Loucy (cell line): Measurements from ENCODE around the gene FANCC.
A peak's percentile ranks its signal among the peaks of the same experiment; 100 is the strongest.

Source experiments
- H2AFZ ChIP-seq: fragments of 200-600 bp; sonication (generic); 2 replicates; pipeline ENCODE4 v1.6.0; 2016; ENCODE audit warnings: antibody characterized with exemption, mild to moderate bottlenecking, low read length, moderate library complexity
- H3F3A ChIP-seq: fragments of 200-600 bp; 2 replicates; pipeline ENCODE4 v1.6.0; 2016; ENCODE audit warnings: antibody characterized with exemption, low read depth, mild to moderate bottlenecking
- H3K27me3 ChIP-seq: fragments of 200-600 bp; sonication (generic); 2 replicates; pipeline ENCODE4 v1.6.1; 2014; ENCODE audit warnings: low read length, mild to moderate bottlenecking; ENCODE audit not compliant: insufficient read depth, poor library complexity, severe bottlenecking
- H3K36me3 ChIP-seq: fragments of 200-600 bp; sonication (generic); 2 replicates; pipeline ENCODE4 v1.6.1; 2016; ENCODE audit warnings: low read length; ENCODE audit not compliant: insufficient read depth
- H3K4me1 ChIP-seq: fragments of 200-600 bp; sonication (generic); 2 replicates; pipeline ENCODE4 v1.5.1; 2014; ENCODE audit warnings: low read length, mild to moderate bottlenecking; ENCODE audit not compliant: insufficient read depth, poor library complexity, severe bottlenecking
- H3K4me2 ChIP-seq: fragments of 200-600 bp; sonication (generic); 2 replicates; pipeline ENCODE4 v1.6.0; 2014; ENCODE audit warnings: antibody characterized with exemption, low read length, low read depth, mild to moderate bottlenecking; ENCODE audit not compliant: poor library complexity, severe bottlenecking
- H3K4me3 ChIP-seq: fragments of 200-600 bp; sonication (generic); 2 replicates; pipeline ENCODE4 v1.5.1; 2014; ENCODE audit warnings: low read length, mild to moderate bottlenecking, mixed read lengths; ENCODE audit not compliant: poor library complexity, severe bottlenecking
- H3K79me2 ChIP-seq: fragments of 200-600 bp; sonication (generic); 2 replicates; pipeline ENCODE4 v1.6.1; 2014; ENCODE audit warnings: low read length; ENCODE audit not compliant: insufficient read depth
- H3K9ac ChIP-seq: fragments of 200-600 bp; sonication (generic); 2 replicates; pipeline ENCODE4 v1.6.0; 2014; ENCODE audit warnings: mild to moderate bottlenecking, low read depth, low read length, moderate library complexity; ENCODE audit not compliant: poor library complexity, severe bottlenecking
- H3K9me2 ChIP-seq: fragments of 200-600 bp; sonication (generic); replicated peaks from 2 replicates; pipeline ENCODE4 v1.6.1; 2016; ENCODE audit warnings: low read depth, low read length, mixed read lengths
- H3K9me3 ChIP-seq: fragments of 200-600 bp; sonication (generic); 2 replicates; pipeline ENCODE4 v1.6.1; 2014; ENCODE audit warnings: mild to moderate bottlenecking, antibody characterized with exemption, low read length, low read depth; ENCODE audit not compliant: insufficient read depth
- H4K20me1 ChIP-seq: fragments of 200-600 bp; sonication (generic); 2 replicates; pipeline ENCODE4 v1.6.0; 2014; ENCODE audit warnings: antibody characterized with exemption, low read length, mild to moderate bottlenecking; ENCODE audit not compliant: insufficient read depth, poor library complexity, severe bottlenecking
- CTCF ChIP-seq: fragments of 200-600 bp; sonication (generic); conservative IDR thresholded peaks from 2 replicates; pipeline ENCODE4 v1.5.1; 2014; ENCODE audit warnings: mild to moderate bottlenecking, antibody characterized with exemption, low read length
- EZH2phosphoT487 ChIP-seq: fragments of 200-600 bp; IDR thresholded peaks from 2 replicates; pipeline ENCODE4 v1.6.1; 2018; ENCODE audit warnings: antibody characterized with exemption, mild to moderate bottlenecking, moderate library complexity, borderline replicate concordance

The FANCC gene

DNA sequence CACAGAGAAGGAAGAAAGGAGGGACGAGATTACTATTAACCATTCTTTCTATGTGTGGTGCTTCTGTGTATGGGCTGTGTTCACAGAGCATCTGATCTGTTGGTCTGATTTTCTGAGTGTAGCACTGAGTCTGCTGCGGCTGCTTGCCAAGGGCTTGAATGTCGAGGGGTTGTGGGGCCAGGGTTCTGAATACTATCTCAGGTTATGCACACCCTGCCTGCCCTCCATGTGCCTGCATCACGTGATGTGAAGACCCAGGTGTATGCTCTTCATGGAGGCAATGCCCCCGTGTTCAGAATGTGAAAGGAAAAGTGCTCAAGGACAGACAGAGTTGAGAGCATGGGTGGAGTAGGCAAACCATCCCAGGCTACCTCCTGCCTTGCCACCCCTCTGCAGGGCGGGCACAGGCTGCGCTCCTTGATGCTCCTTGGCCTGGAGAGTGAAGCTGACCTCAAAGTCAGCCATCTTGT lies 254.9 kb downstream of the FANCC start:
- Histone ChIP-seq H3K9me3 (no peaks in the 10 kb centered on the region), H3K79me2 (no peaks in the 10 kb centered on the region), H3K9ac (peak overlapping the region; percentile 84), H3K36me3 (no peaks in the 10 kb centered on the region), H3F3A (peaks cover 11% of the 10 kb centered on the region; the same call in 1 of the 2 replicates), H4K20me1 (no peaks in the 10 kb centered on the region), H3K27me3 (no peaks in the 10 kb centered on the region), H3K4me1 (peaks cover 96% of the 10 kb centered on the region), H3K4me3 (peak overlapping the region; percentile 61), H2AFZ (no peak overlapping the region), H3K9me2 (no peaks in the 10 kb centered on the region), H3K4me2 (peak overlapping the region; percentile 81)
- TF ChIP-seq EZH2phosphoT487, result no peak
- TF ChIP-seq CTCF, result no peak

DNA sequence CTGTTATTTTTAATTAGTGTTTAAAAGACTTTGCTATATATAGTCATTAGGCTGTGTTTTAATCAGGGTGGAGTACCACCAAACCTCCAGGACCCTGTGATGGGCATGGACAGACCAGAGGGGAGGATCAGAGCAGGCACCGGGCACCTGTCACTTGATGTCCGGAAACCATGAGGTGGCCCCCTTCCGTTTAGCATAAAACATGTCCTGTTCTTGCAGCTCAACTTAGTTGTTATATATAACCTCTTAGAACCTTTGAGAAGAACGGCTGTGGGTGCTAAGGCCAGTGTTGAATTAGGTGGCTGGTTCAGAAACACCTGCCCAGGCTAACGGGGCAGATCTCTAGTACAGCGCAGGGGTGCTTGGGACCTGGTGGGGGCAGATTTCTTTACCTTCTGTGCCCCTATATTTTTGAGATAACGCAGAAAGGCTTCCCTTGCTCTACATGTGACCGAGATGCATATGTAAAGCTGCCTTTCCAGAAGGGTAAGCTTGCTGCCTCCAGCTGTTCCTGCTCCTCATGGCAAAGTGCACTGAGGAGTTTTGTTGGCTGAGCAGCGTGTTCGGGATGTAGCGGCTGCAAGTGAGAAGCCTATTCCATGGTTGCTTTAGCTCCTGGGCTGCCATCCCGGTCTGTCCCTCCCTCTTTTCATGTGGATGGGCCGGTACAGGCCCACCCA lies 255.5 kb downstream of the FANCC start:
- Histone ChIP-seq H3K36me3 (no peaks in the 10 kb centered on the region), H3F3A (peaks cover 14% of the 10 kb centered on the region; the same call in 1 of the 2 replicates)
- TF ChIP-seq EZH2phosphoT487 (no peak), CTCF (0 out of 2 replicates have a peak, but pooled peaks have one; percentile 10)

DNA sequence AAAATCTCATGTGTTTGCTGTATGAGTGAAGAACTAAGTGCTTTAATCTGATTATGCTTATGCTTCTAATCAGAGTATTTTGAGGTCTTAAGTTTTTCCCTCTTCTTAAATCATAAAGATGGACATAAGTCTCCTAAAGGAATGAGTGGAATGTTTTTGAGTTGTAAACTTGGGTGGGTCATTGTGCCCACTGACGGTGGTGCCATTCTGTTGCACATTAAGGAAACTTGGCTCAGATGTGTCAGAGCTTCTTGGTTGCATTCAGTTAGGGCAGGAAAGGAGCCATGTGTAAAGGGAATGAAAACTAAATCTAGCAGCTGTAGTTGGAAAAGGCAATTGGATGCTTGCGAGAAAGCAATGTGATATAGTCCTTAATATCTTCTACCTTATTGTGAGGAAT lies 256.6 kb downstream of the FANCC start:
- Histone ChIP-seq H3F3A (peaks cover 14% of the 10 kb centered on the region; the same call in 1 of the 2 replicates), H3K9me3 (no peaks in the 10 kb centered on the region), H3K9me2 (no peaks in the 10 kb centered on the region), H3K4me3 (no peak overlapping the region), H3K4me1 (peaks cover 99% of the 10 kb centered on the region), H4K20me1 (no peaks in the 10 kb centered on the region), H3K9ac (peak overlapping the region; percentile 84), H3K79me2 (no peaks in the 10 kb centered on the region), H3K4me2 (peak overlapping the region; percentile 81), H3K36me3 (no peaks in the 10 kb centered on the region), H2AFZ (no peak overlapping the region), H3K27me3 (no peaks in the 10 kb centered on the region)
- no peak for TF ChIP-seq CTCF
- TF ChIP-seq EZH2phosphoT487, result no peak

More for the DNA sequence above, 255.5 kb downstream of the FANCC start:
- Histone ChIP-seq H3K9me2 (no peaks in the 10 kb centered on the region), H3K79me2 (no peaks in the 10 kb centered on the region), H3K9ac (peak overlapping the region; percentile 84), H3K4me1 (peaks cover 99% of the 10 kb centered on the region), H3K9me3 (no peaks in the 10 kb centered on the region), H3K27me3 (no peaks in the 10 kb centered on the region), H2AFZ (no peak overlapping the region), H3K4me3 (peak overlapping the region; percentile 61), H3K4me2 (peak overlapping the region; percentile 81), H4K20me1 (no peaks in the 10 kb centered on the region)
